Astrocyte (in vitro differentiated cells and primary cell): Measurements from ENCODE around the gene BANK1.

Experiments
- EZH2 ChIP-seq: IDR thresholded peaks from 2 replicates; pipeline ENCODE4 v1.6.1; 2012; ENCODE audit warnings: mild to moderate bottlenecking, low read length, inconsistent platforms; ENCODE audit not compliant: insufficient read depth
- TF ChIP-seq, protein P1 (sequence below): IDR thresholded peaks from 2 replicates; pipeline ENCODE4 v1.5.1; 2011; ENCODE audit warnings: low read depth, mild to moderate bottlenecking, inconsistent platforms, low read length, moderate library complexity; ENCODE audit not compliant: insufficient read depth

DNA sequence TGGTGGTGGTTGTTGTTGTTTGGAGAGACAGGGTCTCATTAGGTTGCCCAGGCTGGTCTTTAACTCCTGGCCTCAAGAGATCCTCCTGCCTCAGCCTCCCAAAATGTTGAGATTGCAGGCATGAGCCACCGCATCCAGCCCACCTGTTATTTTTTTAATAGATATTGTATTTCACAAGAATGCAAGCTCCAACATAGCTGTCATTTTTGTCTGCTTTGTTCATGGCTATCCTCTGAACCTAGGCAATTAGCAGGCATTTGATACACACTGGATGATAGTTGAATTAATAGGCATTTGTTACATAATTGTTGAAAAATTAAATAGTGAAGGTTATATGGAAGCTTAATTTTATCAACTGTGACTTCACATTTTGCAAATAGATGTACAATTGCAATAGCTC, 64.7 kb downstream of the BANK1 start:
- TF ChIP-seq, protein P1, sequence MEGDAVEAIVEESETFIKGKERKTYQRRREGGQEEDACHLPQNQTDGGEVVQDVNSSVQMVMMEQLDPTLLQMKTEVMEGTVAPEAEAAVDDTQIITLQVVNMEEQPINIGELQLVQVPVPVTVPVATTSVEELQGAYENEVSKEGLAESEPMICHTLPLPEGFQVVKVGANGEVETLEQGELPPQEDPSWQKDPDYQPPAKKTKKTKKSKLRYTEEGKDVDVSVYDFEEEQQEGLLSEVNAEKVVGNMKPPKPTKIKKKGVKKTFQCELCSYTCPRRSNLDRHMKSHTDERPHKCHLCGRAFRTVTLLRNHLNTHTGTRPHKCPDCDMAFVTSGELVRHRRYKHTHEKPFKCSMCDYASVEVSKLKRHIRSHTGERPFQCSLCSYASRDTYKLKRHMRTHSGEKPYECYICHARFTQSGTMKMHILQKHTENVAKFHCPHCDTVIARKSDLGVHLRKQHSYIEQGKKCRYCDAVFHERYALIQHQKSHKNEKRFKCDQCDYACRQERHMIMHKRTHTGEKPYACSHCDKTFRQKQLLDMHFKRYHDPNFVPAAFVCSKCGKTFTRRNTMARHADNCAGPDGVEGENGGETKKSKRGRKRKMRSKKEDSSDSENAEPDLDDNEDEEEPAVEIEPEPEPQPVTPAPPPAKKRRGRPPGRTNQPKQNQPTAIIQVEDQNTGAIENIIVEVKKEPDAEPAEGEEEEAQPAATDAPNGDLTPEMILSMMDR: no peak
- TF ChIP-seq EZH2: no peak
